ENCODE data around the gene ADD1. TPM values are rescaled to one million over a fixed set of nuclear protein-coding genes. Genes with fewer than 3 reads are reported as not detected.
"Not testable (repeated sequence)": the region's sequence is repeated elsewhere in the genome, so short reads cannot be mapped to it uniquely, and the experiment has no call there.

ADD1 gene
- total RNA-seq, 1 experiment from 2014 or later, result 125 TPM

GRCh38 chr4:2950221-2950989 lies 106.8 kb downstream of the ADD1 start:
- CTCF ChIA-PET, result no interaction called here
- no peaks in the 10 kb centered on the region for H3K9me3 Mint-ChIP-seq (ENCODE audit: low read depth, unreplicated experiment)

GRCh38 chr4:2953496-2953895 lies 109.9 kb downstream of the ADD1 start:
- no peak for TF ChIP-seq CTCF (IDR thresholded peaks at IDR 0.05; ENCODE audit: unreplicated experiment)
- H3K27ac Mint-ChIP-seq (ENCODE audit: unreplicated experiment), result no peak overlapping the region
- DNase-seq, result no peak
- BruUV-seq (replicated peaks), result no TSS peak
- H3K4me1 Mint-ChIP-seq (ENCODE audit: low read depth, unreplicated experiment), result no peaks in the 10 kb centered on the region
- H3K9me3 Mint-ChIP-seq (ENCODE audit: low read depth, unreplicated experiment), result no peaks in the 10 kb centered on the region
- peaks cover 28% of the 10 kb centered on the region for H3K36me3 Mint-ChIP-seq (ENCODE audit: insufficient read depth, unreplicated experiment)
- CTCF ChIA-PET, result no interaction called here
- no peak overlapping the region for H3K4me3 Mint-ChIP-seq (ENCODE audit: low read depth, unreplicated experiment)
- intact Hi-C loops (cut with micrococcal nuclease; ENCODE audit: unreplicated experiment), result no loop called here
- H3K27me3 Mint-ChIP-seq (ENCODE audit: unreplicated experiment), result no peaks in the 10 kb centered on the region

More at GRCh38 chr4:2950221-2950989, 106.8 kb downstream of the ADD1 start:
- no peak for DNase-seq
- Mint-ChIP-seq H3K27me3 (ENCODE audit: unreplicated experiment) (no peaks in the 10 kb centered on the region), H3K4me3 (ENCODE audit: low read depth, unreplicated experiment) (no peak overlapping the region), H3K36me3 (ENCODE audit: insufficient read depth, unreplicated experiment) (peaks cover 43% of the 10 kb centered on the region), H3K27ac (ENCODE audit: unreplicated experiment) (no peak overlapping the region), H3K4me1 (ENCODE audit: low read depth, unreplicated experiment) (no peaks in the 10 kb centered on the region)
- no TSS peak for BruUV-seq (replicated peaks)
- no peak for TF ChIP-seq CTCF (IDR thresholded peaks at IDR 0.05; ENCODE audit: unreplicated experiment)
- intact Hi-C loops (cut with micrococcal nuclease; ENCODE audit: unreplicated experiment), result no loop called here

GRCh38 chr4:2954358-2955185 lies 110.9 kb downstream of the ADD1 start:
- Mint-ChIP-seq H3K27ac (ENCODE audit: unreplicated experiment) (no peak overlapping the region), H3K27me3 (ENCODE audit: unreplicated experiment) (no peaks in the 10 kb centered on the region), H3K36me3 (ENCODE audit: insufficient read depth, unreplicated experiment) (peaks cover 20% of the 10 kb centered on the region), H3K9me3 (ENCODE audit: low read depth, unreplicated experiment) (no peaks in the 10 kb centered on the region), H3K4me3 (ENCODE audit: low read depth, unreplicated experiment) (no peak overlapping the region), H3K4me1 (ENCODE audit: low read depth, unreplicated experiment) (no peaks in the 10 kb centered on the region)
- CTCF ChIA-PET, result interaction anchor here (0.5 kb wide), 1 partner anchor 107 kb away, joined by 6 read pairs; no protein-coding TSS in a partner anchor
- peak; percentile 36 for TF ChIP-seq CTCF (IDR thresholded peaks at IDR 0.05; ENCODE audit: unreplicated experiment)
- BruUV-seq (replicated peaks), result no TSS peak
- DNase-seq, result no peak
- intact Hi-C loops (cut with micrococcal nuclease; ENCODE audit: unreplicated experiment), result no loop called here

GRCh38 chr4:2955186-2956044 lies 111.8 kb downstream of the ADD1 start:
- intact Hi-C loops (cut with micrococcal nuclease; ENCODE audit: unreplicated experiment), result not testable (repeated sequence)

More at GRCh38 chr4:2955186-2956044, 111.8 kb downstream of the ADD1 start:
- BruUV-seq (replicated peaks); H3K4me3 Mint-ChIP-seq (ENCODE audit: low read depth, unreplicated experiment); H3K27ac Mint-ChIP-seq (ENCODE audit: unreplicated experiment); CTCF ChIA-PET; H3K27me3 Mint-ChIP-seq (ENCODE audit: unreplicated experiment); H3K9me3 Mint-ChIP-seq (ENCODE audit: low read depth, unreplicated experiment); DNase-seq; H3K4me1 Mint-ChIP-seq (ENCODE audit: low read depth, unreplicated experiment): not testable (repeated sequence)
- TF ChIP-seq CTCF (IDR thresholded peaks at IDR 0.05; ENCODE audit: unreplicated experiment), result peak; percentile 10
- H3K36me3 Mint-ChIP-seq (ENCODE audit: insufficient read depth, unreplicated experiment), result peaks cover 18% of the 10 kb centered on the region

Measured in Calu3 (cell line).